HepG2 (cell line): ENCODE results near the gene AXIN2. TPM values are rescaled to one million over a fixed set of nuclear protein-coding genes. Genes with fewer than 3 reads are reported as not detected.

Experiments used
- DNMT1 ChIP-seq: sonication (generic); formaldehyde crosslinking; IDR thresholded peaks from 2 replicates; pipeline ENCODE4 v1.5.1; 2020; ENCODE audit warnings: mild to moderate bottlenecking, missing genetic modification reagents
- KLF12 ChIP-seq: sonication (generic); formaldehyde crosslinking; IDR thresholded peaks from 2 replicates; pipeline ENCODE4 v1.4.0; 2020; ENCODE audit warnings: missing genetic modification reagents, borderline replicate concordance
- KLF6 ChIP-seq: IDR thresholded peaks from 2 replicates; pipeline ENCODE4 v1.8.0; 2016; ENCODE audit warnings: missing biosample characterization, missing genetic modification reagents
- MAX ChIP-seq: IDR thresholded peaks from 2 replicates; pipeline ENCODE4 v1.6.1; 2012; ENCODE audit warnings: inconsistent platforms
- NBN ChIP-seq: fragments of 450-650 bp; conservative IDR thresholded peaks from 2 replicates; pipeline ENCODE4 v1.6.1; 2017
- POLR2G ChIP-seq: fragments of 200-400 bp; formaldehyde crosslinking; IDR thresholded peaks from 2 replicates; pipeline ENCODE4 v1.6.1; 2018; ENCODE audit warnings: mild to moderate bottlenecking, low read depth, low read length, moderate library complexity
- RBFOX2 ChIP-seq: fragments of 200-400 bp; formaldehyde crosslinking; IDR thresholded peaks from 2 replicates; pipeline ENCODE4 v1.6.1; 2017; ENCODE audit warnings: low read depth, mild to moderate bottlenecking, low read length
- RBM39 ChIP-seq: fragments of 200-400 bp; formaldehyde crosslinking; IDR thresholded peaks from one replicate; pipeline ENCODE4 v1.6.1; 2018; ENCODE audit warnings: antibody characterized with exemption, mild to moderate bottlenecking, low read depth, low read length; ENCODE audit not compliant: poor library complexity, severe bottlenecking
- REPIN1 ChIP-seq: sonication (generic); formaldehyde crosslinking; IDR thresholded peaks from 2 replicates; pipeline ENCODE4 v1.8.0; 2022; ENCODE audit warnings: missing genetic modification reagents, low read depth, mild to moderate bottlenecking, borderline replicate concordance
- REST ChIP-seq, 2 experiments: IDR thresholded peaks; 2 replicates each; pipeline ENCODE4 v1.6.1; 2011 to 2012; ENCODE audit warnings: low read length in 2 of 2, borderline replicate concordance in 1 of 2, low read depth in 1 of 2, mild to moderate bottlenecking in 1 of 2, moderate library complexity in 1 of 2
- SOX13 ChIP-seq, 3 experiments: fragments of 450-650 bp in 1 of 3; sonication (generic) in 1 of 3; formaldehyde crosslinking in 1 of 3; IDR thresholded peaks in 2 of 3; conservative IDR thresholded peaks in 1 of 3; 2 replicates each; pipeline versions ENCODE4 v1.5.0 to v1.6.1; 2016 to 2020; ENCODE audit warnings: antibody characterized with exemption in 1 of 3, mild to moderate bottlenecking in 1 of 3, missing compliant biosample characterization in 1 of 3, missing genetic modification reagents in 1 of 3, moderate library complexity in 1 of 3
- TFDP2 ChIP-seq: sonication (generic); formaldehyde crosslinking; IDR thresholded peaks from 2 replicates; pipeline ENCODE4 v1.4.0; 2020; ENCODE audit warnings: missing genetic modification reagents
- U2AF1 ChIP-seq: fragments of 200-400 bp; formaldehyde crosslinking; optimal IDR thresholded peaks from 2 replicates; pipeline ENCODE3; 2017; ENCODE audit warnings: mild to moderate bottlenecking, low read depth, low read length
- ZBTB25 ChIP-seq: IDR thresholded peaks from 2 replicates; pipeline ENCODE4 v1.6.1; 2018; ENCODE audit warnings: missing genetic modification reagents
- ZC3H4 ChIP-seq: sonication (generic); formaldehyde crosslinking; IDR thresholded peaks from 2 replicates; pipeline ENCODE4 v1.4.0; 2020; ENCODE audit warnings: missing genetic modification reagents, borderline replicate concordance
- ZNF510 ChIP-seq: sonication (generic); formaldehyde crosslinking; IDR thresholded peaks from 2 replicates; pipeline ENCODE4 v1.4.0; 2020; ENCODE audit warnings: low read depth, mild to moderate bottlenecking, missing genetic modification reagents
- ZNF776 ChIP-seq: sonication (generic); formaldehyde crosslinking; IDR thresholded peaks from 2 replicates; pipeline ENCODE4 v1.4.0; 2020; ENCODE audit warnings: mild to moderate bottlenecking, missing genetic modification reagents
- ZNF790 ChIP-seq: sonication (generic); formaldehyde crosslinking; IDR thresholded peaks from 2 replicates; pipeline ENCODE4 v1.8.0; 2022; ENCODE audit warnings: missing genetic modification reagents, mild to moderate bottlenecking, borderline replicate concordance
- ZNF891 ChIP-seq: sonication (generic); formaldehyde crosslinking; IDR thresholded peaks from 2 replicates; pipeline ENCODE4 v1.5.0; 2020; ENCODE audit warnings: mild to moderate bottlenecking, missing genetic modification reagents
- polyA plus RNA-seq, 8 experiments: library from polyadenylated mRNA; depleted of rRNA in 3 of 8; stranded (reverse) in 7 of 8; unstranded in 1 of 8; fragments of >200 nt; fragmentation: Illumina TruSeq in 4 of 8; extraction: Trizol in 4 of 8; gene quantifications; 2 replicates each; pipeline versions ENCODE4 v1.2.1 to v1.2.3, GENCODE V29; 2011 to 2016; ENCODE audit warnings: low read depth in 4 of 8, missing spikeins in 1 of 8, mixed read lengths in 1 of 8; ENCODE audit not compliant: insufficient read depth in 1 of 8
- total RNA-seq, 5 experiments: library from RNA; depleted of rRNA; stranded (reverse); fragments of >200 nt; fragmentation: Illumina TruSeq; extraction: Trizol; gene quantifications; 2 replicates each; pipeline ENCODE4 v1.2.3, GENCODE V29; 2016; ENCODE audit warnings: low read depth in 1 of 5

Gene AXIN2
- total and polyA plus RNA-seq, 2 of the 13 experiments (the other 11 are each of a cell fraction or from before 2014, with no cell fraction given) = 58.6 to 63.4 TPM

GRCh38 chr17:65560628-65561451, 608 bp downstream of the AXIN2 start (continued):
- TF ChIP-seq RBM39 (no peak), KLF12 (CRISPR knock-in tag) (no peak), REST (IDR thresholded peaks at IDR 0.05; ENCODE audit: borderline replicate concordance in 1 of 2, low read depth in 1 of 2, low read length in 2 of 2) (peak in 1 of 2 experiments; percentile 64; a peak in 1 of 4 replicates), REPIN1 (no peak), ZNF510 (no peak), ZBTB25 (CRISPR knock-in tag) (peak; percentile 35; the same call in 1 of the 2 replicates), SOX13 (IDR thresholded peaks at IDR 0.05) (no peak; the same call in 1 of the 2 replicates), SOX13 (CRISPR knock-in tag; conservative IDR thresholded peaks at IDR 0.05 in 1 of 2, IDR thresholded peaks at IDR 0.05 in 1 of 2) (0 out of 4 replicates have a peak, but pooled peaks of 1 of the 2 experiments have one; percentile 29), ZNF776 (CRISPR knock-in tag) (peak; percentile 43; the same call in 1 of the 2 replicates), KLF6 (no peak; the same call in 1 of the 2 replicates), RBFOX2 (peak; percentile 91), TFDP2 (CRISPR knock-in tag) (0 out of 2 replicates have a peak, but pooled peaks have one; percentile 27), DNMT1 (0 out of 2 replicates have a peak, but pooled peaks have one; percentile 9), POLR2G (peak; percentile 91), ZNF790 (CRISPR knock-in tag) (no peak), U2AF1 (peak; percentile 86), ZC3H4 (peak; percentile 56; the same call in 1 of the 2 replicates), NBN (no peak), MAX (peak; percentile 49; the same call in 1 of the 2 replicates), ZNF891 (CRISPR knock-in tag) (no peak)
